Cardiac fibroblast (primary cell): ENCODE measurements around the gene RPS6KA5.
"Not testable (repeated sequence)": the region's sequence is repeated elsewhere in the genome, so short reads cannot be mapped to it uniquely, and the experiment has no call there.

Source experiments
- DNase-seq, 2 donors: peaks; one replicate each; pipeline versions ENCODE4 v3.0.0 to v3.0.0-alpha.2; 2010; ENCODE audit warnings: low read depth in 2 of 2
- H3K4me3 ChIP-seq, 2 donors: replicated peaks in 1 of 2; 1 replicate in 1 of 2; 2 replicates in 1 of 2; pipeline ENCODE4 v1.5.1; 2011; ENCODE audit warnings: low read depth in 2 of 2, low read length in 2 of 2, mild to moderate bottlenecking in 2 of 2, moderate library complexity in 1 of 2
- TF ChIP-seq, protein P1 (sequence below): IDR thresholded peaks from one replicate; pipeline ENCODE4 v1.5.1; 2011; ENCODE audit warnings: low read depth, mild to moderate bottlenecking, low read length, inconsistent platforms

Gene RPS6KA5

DNA sequence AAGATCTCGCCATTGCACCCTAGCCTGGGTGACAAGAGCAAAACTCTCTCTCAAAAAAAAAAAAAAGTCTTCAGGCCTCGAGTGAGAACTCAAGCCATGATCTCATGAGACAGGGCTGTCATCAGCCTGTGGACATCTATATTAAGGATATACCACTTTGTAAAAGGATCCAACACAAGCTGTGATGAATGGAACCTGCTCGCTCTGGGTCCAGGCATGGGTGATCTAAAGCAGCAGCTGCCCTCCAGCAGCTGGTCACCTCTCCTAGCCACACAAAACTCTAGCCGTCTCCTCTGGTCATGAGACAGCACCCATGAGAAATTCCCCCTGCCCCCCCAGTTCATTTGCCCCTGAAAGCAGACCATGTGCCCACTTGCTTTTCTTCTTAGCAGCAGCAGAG, 34.3 kb upstream of the RPS6KA5 start:
- DNase-seq: no peak
- H3K4me3 ChIP-seq: no peak overlapping the region
- TF ChIP-seq, protein P1, sequence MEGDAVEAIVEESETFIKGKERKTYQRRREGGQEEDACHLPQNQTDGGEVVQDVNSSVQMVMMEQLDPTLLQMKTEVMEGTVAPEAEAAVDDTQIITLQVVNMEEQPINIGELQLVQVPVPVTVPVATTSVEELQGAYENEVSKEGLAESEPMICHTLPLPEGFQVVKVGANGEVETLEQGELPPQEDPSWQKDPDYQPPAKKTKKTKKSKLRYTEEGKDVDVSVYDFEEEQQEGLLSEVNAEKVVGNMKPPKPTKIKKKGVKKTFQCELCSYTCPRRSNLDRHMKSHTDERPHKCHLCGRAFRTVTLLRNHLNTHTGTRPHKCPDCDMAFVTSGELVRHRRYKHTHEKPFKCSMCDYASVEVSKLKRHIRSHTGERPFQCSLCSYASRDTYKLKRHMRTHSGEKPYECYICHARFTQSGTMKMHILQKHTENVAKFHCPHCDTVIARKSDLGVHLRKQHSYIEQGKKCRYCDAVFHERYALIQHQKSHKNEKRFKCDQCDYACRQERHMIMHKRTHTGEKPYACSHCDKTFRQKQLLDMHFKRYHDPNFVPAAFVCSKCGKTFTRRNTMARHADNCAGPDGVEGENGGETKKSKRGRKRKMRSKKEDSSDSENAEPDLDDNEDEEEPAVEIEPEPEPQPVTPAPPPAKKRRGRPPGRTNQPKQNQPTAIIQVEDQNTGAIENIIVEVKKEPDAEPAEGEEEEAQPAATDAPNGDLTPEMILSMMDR: no peak

DNA sequence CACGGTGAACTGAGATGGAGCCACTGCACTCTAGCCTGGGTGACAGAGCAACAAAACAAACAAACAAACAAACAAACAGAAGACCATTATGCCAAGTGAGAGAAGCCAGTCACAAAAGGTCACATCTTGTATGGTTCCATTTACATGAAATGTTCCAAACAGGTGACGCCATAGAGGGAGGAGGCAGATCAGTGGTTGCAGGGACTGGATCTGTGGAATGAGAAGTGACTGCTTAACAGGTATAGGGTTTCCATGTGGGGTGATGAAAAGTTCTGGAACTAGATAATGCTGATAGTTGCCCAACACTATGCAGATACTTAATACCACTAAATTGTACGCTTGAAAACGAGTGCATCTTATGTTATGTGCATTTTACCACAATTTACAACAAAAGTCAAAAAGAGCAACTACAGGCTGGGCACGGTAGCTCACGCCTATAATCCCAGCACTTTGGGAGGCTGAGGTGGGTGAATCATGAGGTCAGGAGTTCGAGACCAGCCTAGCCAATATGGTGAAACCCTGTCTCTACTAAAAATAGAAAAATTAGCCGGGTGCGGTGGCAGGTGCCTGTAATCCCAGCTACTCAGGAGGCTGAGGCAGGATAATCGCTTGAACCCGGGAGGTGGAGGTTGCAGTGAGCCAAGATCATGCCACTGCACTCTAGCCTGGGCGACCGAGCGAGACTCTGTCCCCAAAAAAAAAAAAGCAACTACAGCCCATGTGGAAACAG, 33.5 kb upstream of the RPS6KA5 start:
- H3K4me3 ChIP-seq, DNase-seq: not testable (repeated sequence)

DNA sequence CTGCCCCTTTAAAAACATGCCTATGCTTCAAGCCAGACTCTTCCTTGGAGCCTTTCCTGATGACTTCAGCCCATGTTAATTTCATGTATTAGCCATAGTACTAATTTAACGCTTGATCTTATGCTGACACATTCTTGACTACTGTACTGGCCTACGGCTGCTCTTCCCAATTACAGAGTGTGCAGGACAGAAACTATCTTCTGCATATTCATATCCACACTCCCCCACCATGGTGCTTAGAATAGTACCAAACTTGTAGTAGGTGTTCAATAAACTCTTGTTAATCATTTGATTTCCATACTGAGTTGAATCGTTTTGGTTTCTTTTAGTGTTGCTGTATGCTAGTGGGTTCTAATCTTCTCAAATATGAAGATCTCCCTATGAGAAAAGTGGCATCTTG, 31.6 kb upstream of the RPS6KA5 start:
- TF ChIP-seq, protein P1: no peak
- DNase-seq: no peak
- H3K4me3 ChIP-seq: no peak overlapping the region

DNA sequence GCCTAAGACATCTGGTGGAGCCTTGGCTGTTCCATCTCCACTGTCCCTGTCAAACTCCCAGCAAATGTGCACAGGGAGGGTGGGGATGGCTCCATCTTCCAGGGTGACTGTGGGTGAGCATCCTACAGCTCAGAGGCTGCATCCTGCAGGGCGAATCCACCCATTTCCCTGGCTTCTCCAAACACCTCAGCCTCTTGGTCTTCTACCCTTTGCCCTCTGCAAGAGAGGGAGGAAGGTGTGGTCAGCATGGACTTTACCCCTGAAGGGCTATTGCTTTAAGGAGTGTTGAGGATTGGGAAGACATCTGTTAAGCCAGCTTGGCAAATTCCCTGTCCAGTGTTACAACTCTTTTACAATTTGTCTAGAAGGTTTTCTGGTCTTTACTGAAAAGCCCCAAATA, 30.3 kb upstream of the RPS6KA5 start:
- TF ChIP-seq, protein P1: no peak
- DNase-seq: no peak
- no peak overlapping the region for H3K4me3 ChIP-seq

DNA sequence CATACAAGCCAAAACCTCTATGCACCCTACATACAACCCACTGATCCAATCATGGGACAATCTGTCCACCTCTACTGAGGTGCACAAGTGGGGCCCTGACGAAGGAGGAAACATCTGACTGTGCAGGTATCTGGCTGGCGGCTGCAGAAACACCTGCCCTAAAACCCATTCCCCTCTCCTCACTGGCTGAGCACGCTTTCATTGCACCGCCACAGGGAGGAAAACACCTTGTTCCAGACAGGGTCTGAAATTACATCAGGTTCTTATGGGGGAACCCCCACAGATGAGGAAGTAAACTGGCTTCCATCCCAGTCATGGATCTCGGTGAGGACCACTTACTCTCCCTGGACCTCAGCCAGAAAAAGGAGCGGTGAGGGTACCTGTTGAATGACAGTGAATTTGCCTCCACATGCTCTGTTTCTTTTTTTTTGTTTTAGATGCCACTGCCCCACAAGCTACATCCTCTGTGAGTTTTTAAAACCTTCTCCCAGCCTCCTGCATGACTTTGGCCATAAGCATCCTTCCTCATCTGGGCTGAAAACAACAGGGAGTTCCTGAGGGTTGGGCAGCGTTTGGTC, 29.6 kb upstream of the RPS6KA5 start:
- TF ChIP-seq, protein P1: no peak
- H3K4me3 ChIP-seq: no peak overlapping the region
- DNase-seq: no peak

DNA sequence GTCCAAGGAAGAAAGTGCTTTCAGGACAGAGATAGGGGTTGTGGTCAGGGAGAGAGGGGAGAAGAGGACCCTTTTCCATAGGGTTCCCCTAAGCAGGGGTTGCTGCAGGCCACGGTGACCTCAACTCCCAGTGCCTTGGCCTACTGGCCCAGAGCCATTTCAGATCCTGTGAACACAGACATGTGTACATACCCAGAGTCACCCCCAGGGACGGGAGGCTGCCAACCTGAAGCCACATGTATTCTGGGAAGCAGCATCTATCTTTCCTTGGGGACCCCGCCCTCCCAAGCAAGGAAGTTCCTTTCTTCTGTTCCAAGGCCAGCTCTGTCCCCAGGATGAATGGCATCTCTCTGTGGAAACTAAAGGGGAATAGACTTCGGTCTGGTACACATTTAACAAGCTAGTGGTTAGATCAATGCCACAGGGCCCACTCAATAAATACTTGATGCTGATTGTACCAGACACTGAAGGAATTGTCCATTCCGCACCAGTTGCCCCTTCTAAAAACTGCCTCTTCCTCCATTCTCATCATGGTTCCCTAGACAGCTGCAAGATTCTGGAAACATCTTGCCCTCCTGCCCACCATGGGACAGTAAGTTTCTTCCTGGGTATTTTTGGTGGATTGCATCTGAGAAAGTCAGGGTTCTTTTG, 28.3 kb upstream of the RPS6KA5 start:
- no peak overlapping the region for H3K4me3 ChIP-seq
- no peak for DNase-seq
- TF ChIP-seq, protein P1: no peak

DNA sequence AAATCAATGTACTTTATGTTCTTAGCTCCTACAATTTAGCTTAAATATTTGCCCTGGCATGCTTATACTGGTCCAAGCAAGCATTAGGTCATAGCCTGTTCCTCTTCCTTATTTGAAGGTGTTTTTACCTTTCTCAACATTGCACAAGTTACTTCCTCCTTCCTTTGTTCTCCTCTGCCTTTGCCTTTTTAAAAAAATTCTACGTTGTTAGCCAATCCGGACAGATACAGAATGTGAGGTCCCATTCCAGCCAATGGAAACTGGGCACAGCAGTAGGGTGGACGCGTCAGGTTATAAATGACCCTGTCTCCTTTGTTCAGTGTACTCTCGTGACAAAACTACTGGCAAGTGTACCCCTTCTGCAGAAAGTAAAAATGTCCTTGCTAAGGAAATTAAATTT, 27.0 kb upstream of the RPS6KA5 start:
- H3K4me3 ChIP-seq: not testable (repeated sequence)

More for the DNA sequence above, 27.0 kb upstream of the RPS6KA5 start:
- DNase-seq: not testable (repeated sequence)
